ENCODE results near the gene UGT1A7. TPM values are rescaled to one million over a fixed set of nuclear protein-coding genes. Genes with fewer than 3 reads are reported as not detected.

UGT1A7 gene
- total RNA-seq, 1 donor from 2014 or later, result 0.12 TPM

- Mint-ChIP-seq H3K9me3 (ENCODE audit: low read depth) (no peaks in the 10 kb centered on the region), H3K4me3 (ENCODE audit: unreplicated experiment) (no peak overlapping the region), H3K4me1 (ENCODE audit: low read depth) (peaks cover 2% of the 10 kb centered on the region), H3K36me3 (ENCODE audit: low read depth) (no peaks in the 10 kb centered on the region), H3K27ac (ENCODE audit: unreplicated experiment) (no peak overlapping the region), H3K27me3 (ENCODE audit: low read depth) (peaks cover 6% of the 10 kb centered on the region)
- DNase-seq (ENCODE audit: low spot score), result no peak
- TF ChIP-seq CTCF (IDR thresholded peaks at IDR 0.05), result no peak
Measured at GRCh38 chr2:233758849-233759248, 77.1 kb downstream of the UGT1A7 start.

GRCh38 chr2:233760043-233760442 lies 78.3 kb downstream of the UGT1A7 start, which contains the start of gene UGT1A1:
TSS of gene UGT1A1 (plus strand) at chr2:233760270. CDS start at chr2:233760288, 18 bp downstream.
- DNase-seq (ENCODE audit: low spot score), result no peak
- H3K36me3 Mint-ChIP-seq (ENCODE audit: low read depth), result no peaks in the 10 kb centered on the region
- H3K9me3 Mint-ChIP-seq (ENCODE audit: low read depth), result no peaks in the 10 kb centered on the region
- H3K27me3 Mint-ChIP-seq (ENCODE audit: low read depth), result peaks cover 11% of the 10 kb centered on the region
- no peak within 1 kb of the TSS for H3K27ac Mint-ChIP-seq (ENCODE audit: unreplicated experiment)
- no peak for TF ChIP-seq CTCF (IDR thresholded peaks at IDR 0.05)
- H3K4me3 Mint-ChIP-seq (ENCODE audit: unreplicated experiment), result no peak within 1 kb of the TSS
- H3K4me1 Mint-ChIP-seq (ENCODE audit: low read depth), result peaks cover 10% of the 10 kb centered on the region

GRCh38 chr2:233761040-233761769 lies 79.5 kb downstream of the UGT1A7 start:
- H3K4me1 Mint-ChIP-seq (ENCODE audit: low read depth), result peaks cover 10% of the 10 kb centered on the region

GRCh38 chr2:233764264-233764663 lies 82.6 kb downstream of the UGT1A7 start:
- Mint-ChIP-seq H3K9me3 (ENCODE audit: low read depth) (no peaks in the 10 kb centered on the region), H3K27me3 (ENCODE audit: low read depth) (peaks cover 17% of the 10 kb centered on the region), H3K4me1 (ENCODE audit: low read depth) (peaks cover 10% of the 10 kb centered on the region), H3K36me3 (ENCODE audit: low read depth) (no peaks in the 10 kb centered on the region), H3K27ac (ENCODE audit: unreplicated experiment) (no peak overlapping the region), H3K4me3 (ENCODE audit: unreplicated experiment) (no peak overlapping the region)
- no peak for DNase-seq (ENCODE audit: low spot score)
- no peak for TF ChIP-seq CTCF (IDR thresholded peaks at IDR 0.05)

More at GRCh38 chr2:233761040-233761769, 79.5 kb downstream of the UGT1A7 start:
- Mint-ChIP-seq H3K4me3 (ENCODE audit: unreplicated experiment) (no peak overlapping the region), H3K36me3 (ENCODE audit: low read depth) (no peaks in the 10 kb centered on the region), H3K27me3 (ENCODE audit: low read depth) (peaks cover 11% of the 10 kb centered on the region), H3K9me3 (ENCODE audit: low read depth) (no peaks in the 10 kb centered on the region), H3K27ac (ENCODE audit: unreplicated experiment) (no peak overlapping the region)
- TF ChIP-seq CTCF (IDR thresholded peaks at IDR 0.05), result no peak
- DNase-seq (ENCODE audit: low spot score), result no peak

GRCh38 chr2:233764761-233765160 lies 83.1 kb downstream of the UGT1A7 start:
- H3K9me3 Mint-ChIP-seq (ENCODE audit: low read depth), result no peaks in the 10 kb centered on the region
- DNase-seq (ENCODE audit: low spot score), result no peak
- no peak overlapping the region for H3K27ac Mint-ChIP-seq (ENCODE audit: unreplicated experiment)
- no peaks in the 10 kb centered on the region for H3K36me3 Mint-ChIP-seq (ENCODE audit: low read depth)
- H3K4me3 Mint-ChIP-seq (ENCODE audit: unreplicated experiment), result no peak overlapping the region
- H3K4me1 Mint-ChIP-seq (ENCODE audit: low read depth), result peaks cover 10% of the 10 kb centered on the region
- TF ChIP-seq CTCF (IDR thresholded peaks at IDR 0.05), result no peak
- H3K27me3 Mint-ChIP-seq (ENCODE audit: low read depth), result peaks cover 18% of the 10 kb centered on the region
